ENCODE results near the gene NHLH1.

GRCh38 chr1:160346958-160347357 lies 19.9 kb upstream of the NHLH1 start:
- no peak for TF ChIP-seq CTCF (conservative IDR thresholded peaks at IDR 0.05)
- no peak for TF ChIP-seq EZH2 (IDR thresholded peaks at IDR 0.05; ENCODE audit: low read depth)

All from PC-9 (cell line).